IPS DF 19.7 (cell line): ENCODE measurements around the gene PANK2.
"Not testable (repeated sequence)": the region's sequence is repeated elsewhere in the genome, so short reads cannot be mapped to it uniquely, and the experiment has no call there.

ENCODE experiments used
- DNase-seq: peaks from one replicate; pipeline ENCODE4 v3.0.0-alpha.2; 2013; ENCODE audit warnings: low read depth, low spot score

PANK2 gene

DNA sequence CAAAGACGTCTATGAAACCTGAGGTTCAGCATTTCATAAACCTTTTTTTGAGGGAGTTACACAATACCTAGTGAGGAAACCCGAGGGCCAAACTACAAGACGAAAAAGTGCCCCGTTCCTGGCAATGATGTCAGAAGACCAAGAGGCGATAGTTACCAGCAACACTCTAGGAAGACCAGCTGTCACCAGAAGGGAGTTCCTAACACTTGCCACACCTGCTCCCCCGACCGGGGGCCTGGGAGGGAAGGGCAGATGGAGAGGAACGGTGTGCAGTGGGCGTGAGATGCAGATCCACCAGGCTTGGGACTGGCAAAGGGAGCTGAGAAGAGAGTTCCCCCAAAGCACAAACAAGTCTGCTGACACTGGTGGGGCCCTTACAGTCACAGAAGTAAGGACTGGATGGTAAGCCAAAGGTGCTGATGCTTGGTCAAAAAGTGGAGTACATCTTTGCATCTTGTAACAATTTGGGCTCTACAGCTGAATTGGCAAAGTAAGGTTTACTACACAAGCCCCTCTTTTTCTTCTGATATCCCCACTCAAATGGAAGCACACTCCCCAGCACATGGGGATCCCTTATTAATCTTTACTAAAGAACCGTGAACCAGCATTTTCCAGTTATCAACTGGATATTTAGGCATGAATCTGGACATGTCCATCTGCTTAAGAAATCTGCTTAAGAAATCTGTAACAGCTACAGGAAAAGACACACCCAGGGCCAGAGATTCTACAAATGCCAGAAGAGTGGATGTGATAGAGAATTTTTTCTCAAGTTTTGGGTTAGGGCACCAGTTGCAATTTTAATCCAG is 38.5 kb downstream of the PANK2 start:
- DNase-seq: no peak

DNA sequence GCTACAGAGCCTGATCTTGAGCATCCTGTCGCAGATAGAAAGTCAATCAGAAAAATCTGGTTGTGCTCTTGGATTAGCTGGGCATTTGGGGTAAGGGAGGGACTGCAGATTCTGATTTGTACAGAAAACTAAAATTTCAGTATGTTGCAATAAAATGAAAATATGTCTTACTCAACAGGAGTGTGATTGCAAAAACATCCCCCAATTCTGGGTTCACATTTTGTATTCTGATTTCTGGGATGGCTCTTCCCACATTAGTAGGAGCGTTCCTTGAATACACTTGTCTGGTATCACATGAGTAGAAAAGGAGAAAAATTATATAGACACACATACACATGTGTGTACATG is 40.5 kb downstream of the PANK2 start:
- DNase-seq: no peak

DNA sequence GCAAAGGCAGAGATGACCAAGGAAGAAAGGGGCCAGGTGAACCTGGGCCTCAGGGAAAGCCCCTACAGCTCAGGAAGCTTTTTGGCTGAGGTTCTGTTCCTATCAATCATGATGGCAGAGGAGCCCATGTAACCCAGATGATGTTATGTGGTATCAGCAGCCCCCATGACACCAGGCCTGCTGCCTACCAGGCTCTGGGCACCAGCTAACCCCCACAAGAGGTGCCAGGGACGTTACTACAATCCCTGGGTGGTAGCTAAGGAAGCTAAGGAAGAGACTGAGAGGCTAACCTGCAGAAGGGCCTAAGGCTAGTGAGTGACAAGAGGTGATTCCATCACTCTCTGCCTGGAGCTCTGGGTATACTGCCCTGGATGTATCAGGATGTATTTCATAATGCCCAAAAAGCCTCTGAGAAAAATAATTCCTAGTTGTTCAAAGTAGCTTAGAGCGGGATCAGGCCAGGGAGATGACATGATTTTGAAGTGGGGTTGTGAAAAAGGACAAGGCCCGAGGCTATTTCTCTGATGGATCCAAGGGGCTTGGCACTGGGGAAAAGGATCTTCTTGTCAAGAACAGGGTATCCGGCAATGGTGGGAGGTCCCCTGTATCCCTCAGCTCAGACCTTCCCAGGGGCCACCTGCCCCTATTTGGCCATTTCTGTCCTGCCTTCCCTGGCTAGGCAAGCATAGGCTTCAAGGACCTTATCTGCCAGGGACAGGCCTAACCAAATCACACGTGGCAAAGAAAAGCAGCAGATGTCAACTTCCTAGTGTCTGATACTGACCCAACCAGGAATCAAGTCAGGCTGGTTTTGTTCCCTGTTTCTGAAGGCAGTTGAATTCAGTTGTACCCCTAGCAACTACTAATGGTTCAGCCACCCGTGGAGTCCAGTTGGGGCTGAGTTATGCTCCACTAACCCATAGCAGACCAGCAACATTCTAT is 41.3 kb downstream of the PANK2 start:
- no peak for DNase-seq

DNA sequence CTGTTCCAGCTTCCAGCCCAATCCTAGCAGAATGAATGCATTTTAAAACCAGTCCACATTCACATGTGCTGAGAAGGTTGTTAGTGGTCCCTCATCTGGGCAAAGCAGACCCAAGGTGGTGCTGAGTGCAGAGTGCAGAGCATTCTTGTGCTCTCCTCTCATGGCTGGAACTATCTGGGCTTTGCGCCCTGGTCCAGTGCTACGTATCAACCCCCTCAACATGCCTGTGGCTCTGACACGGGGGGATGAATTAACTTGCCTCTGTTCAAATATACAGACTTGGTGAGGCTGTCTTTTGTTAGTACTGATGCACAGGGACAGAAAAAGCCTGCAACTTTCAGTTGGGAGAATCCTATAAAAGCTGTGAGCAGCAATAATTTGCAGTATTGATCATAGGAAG is 42.5 kb downstream of the PANK2 start:
- DNase-seq: no peak

DNA sequence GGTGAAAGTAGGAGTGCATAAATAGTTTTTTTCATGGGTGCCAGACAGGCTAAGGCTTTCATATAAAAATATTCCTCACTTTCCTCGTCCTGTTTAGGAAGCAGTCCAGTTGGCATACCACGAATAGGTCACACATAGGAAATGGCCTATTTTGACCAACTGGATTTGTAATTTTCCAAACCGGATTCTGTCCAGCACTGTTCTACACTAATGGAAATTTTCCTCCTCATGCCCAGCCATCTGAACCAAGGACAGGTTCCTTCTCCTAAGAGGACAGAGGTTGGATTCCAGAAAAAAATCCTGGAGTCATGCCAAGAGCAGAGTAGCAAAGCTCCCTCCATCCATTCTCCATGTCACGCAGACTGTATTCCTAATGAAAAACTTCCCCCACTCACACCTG is 43.1 kb downstream of the PANK2 start:
- DNase-seq: no peak

DNA sequence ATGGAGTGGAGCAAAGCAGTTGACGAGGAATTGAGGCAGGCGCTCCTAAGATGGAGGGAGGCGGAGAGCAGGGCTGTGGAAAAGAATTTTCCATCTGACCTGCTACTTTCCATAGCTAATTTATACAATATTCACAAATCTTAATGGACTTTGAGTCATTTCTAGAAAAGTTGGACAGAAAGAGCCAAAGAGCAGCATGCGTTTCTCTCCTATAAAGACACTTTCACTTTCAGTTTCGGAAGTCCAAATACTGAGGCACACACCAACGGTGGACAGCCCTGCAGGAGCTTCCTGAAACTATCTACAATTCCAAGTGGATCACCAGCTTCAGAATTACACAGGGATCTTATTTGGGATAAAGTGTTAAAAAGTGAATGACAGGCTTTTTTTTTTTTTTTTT is 43.5 kb downstream of the PANK2 start:
- DNase-seq: no peak

DNA sequence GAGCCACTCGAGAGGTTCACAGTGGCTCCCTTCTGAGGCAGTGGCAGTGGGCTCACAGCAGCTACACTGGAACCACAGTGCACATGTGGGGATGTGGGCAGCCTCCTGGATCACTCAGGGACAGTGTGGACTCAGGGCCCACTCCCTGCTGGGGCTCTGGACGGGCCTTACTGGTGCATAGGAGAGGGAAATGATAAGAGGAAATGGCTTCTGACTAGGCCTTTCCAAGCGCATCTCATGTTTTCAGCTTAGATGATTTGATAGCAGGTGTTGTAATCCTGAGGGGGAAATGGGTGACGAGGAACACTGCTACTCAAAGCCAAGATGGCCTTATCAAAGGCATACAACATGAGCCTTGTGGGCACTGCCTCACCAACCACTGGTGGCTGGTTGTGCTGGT is 44.0 kb downstream of the PANK2 start:
- DNase-seq: no peak

DNA sequence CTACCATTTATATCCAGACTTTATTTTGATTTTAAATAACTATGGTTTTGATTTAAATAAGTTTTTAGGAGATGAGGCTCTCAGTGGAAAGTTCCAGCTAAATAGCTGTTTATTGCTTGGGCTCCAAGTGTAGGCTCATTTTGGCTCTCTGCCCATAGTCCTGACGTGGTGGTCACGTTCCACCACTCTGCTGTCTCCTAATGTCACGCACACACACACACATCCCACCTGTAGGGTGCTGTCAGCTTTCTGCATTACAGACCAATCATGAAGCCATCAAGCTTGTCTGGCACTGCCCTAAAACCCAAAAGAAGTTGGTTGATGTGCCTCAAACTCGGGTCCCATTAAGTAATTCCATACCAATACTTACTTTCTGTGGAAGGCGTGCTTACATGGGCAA is 45.4 kb downstream of the PANK2 start:
- no peak for DNase-seq

DNA sequence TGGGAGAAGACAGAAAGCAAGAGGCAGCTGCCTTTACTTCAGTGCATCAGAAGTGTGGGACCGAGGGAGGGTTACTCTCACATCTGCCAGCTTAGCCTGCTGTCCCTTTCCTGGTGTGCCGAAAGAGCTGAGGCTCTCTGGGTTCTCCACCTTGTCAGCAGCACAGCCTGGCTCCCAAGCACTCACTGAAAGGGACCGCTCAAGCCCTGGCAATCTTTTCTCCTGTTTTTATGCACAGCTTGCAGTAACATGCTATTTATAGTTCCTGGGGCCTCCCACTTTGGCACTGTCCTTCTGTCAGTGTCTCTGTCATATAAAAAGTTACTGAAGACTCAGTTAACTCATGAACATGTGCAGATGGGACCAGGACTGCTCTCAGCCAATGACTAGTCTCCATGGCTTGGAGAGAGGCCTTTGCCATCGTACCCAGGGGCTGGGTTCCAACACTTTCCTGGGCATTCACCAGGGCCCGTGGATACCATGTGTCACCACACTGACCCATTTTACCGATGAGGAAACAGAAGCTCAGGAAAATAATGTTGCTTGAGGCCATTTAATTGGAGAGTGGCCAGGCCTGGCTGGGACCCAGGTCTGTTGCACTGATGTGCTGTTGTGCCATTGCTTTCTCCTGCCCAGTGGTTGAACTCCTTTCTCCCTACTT is 46.2 kb downstream of the PANK2 start:
- no peak for DNase-seq

DNA sequence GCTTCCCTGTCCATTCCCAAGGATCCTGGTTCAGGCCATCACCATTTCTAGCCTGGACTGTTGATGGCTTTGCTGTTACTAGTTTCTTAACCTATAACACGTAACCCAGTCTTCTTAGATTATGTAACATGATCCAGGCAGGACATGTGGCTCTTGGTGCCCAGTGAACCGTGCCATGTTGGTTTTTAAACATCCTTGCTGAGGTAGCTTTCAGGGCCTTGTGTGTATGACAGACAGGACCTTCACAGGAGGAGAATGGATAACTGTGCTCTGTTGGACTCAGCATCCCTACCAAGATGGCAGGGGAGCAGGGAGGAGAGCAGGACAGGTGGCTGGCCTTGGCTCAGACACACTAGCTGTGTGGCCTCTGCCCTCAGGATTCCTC is 46.8 kb downstream of the PANK2 start:
- no peak for DNase-seq

DNA sequence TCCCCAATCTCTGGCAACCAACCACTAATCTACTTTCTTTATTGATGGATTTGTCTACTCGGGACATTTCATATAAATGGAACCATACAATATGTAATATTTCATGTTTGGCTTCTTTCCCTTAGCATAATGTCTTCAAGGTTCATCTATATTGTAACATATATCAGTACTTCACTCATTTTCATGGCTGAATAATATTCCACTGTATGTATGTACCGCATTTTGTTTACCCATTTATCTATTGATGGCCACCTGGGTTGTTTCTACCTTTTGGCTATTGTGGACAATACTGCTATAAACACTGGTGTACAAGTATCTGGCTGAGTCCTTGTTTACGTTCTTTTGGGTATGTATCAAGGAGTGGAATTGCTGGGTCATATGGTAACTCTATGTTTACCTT is 48.4 kb downstream of the PANK2 start:
- DNase-seq: no peak

DNA sequence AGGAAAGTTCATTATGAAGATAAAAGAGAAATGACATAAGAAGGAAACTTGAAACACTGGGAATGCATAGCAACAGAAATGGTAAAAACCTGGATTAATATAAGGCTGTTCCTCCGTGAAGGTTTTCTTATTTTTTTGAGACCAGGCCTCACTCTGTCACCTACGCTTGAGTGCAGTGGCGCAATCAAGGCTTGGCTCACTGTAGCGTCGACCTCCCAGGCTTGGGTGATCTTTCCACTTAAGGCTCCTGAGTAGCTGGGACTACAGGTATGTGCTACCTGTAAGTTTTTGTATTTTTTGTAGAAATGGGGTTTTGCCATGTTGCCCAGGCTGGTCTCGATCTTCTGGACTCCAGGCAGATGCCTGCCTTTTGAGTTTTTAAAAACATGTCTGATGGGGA is 51.7 kb downstream of the PANK2 start:
- no peak for DNase-seq

DNA sequence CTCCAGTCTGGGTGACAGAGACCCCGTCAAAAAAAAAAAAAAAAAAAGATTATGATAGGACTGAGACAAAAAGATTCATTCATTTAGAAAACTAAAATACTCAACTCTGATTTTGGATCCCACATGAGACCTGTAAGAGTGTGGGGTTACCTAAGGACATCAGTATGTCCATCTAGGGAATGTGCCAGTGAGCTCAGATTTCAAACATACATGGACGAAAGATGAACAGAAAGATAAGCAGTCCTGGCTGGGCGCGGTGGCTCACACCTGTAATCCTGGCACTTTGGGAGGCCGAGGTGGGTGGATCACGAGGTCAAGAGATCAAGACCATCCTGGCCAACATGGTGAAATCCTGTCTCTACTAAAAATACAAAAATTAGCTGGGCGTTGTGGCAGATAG is 57.5 kb downstream of the PANK2 start:
- not testable (repeated sequence) for DNase-seq

DNA sequence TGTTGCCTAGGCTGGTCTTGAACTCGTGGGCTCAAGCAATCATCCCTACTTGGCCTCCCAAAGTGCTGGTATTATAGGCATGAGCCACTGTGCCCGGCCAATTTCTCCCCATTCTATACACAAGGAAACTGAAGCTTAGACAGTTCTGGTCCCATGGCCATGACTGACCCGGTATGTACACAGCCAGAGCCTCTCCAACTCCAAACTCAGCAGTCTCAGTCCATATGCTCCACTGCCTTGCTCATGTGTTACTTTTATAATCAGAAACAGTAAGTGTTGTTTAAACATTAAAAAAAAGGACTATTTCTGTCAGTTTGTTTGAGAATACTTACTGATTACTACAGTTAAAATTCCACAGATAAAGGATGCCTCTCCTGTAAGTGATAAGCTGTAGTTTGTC is 75.5 kb downstream of the PANK2 start:
- DNase-seq: no peak

DNA sequence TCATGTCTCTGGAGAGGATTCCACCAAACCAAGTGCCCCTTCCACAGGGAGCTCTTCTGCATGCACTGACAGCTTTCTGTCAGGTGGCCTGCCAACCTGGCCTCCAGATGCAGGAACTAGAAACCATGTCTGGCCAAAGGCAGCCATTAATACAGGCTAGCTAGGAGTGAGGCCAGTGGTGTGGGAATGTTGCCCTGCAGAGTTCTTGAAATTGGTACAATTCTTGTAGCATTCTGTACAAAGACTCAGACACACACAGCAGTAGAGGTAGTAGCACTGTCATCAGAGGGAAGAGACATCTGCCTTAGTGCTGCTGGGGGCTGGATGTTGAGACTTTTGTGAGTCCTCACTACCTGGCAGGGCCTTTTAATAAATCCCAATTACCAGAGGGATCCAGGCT is 77.4 kb downstream of the PANK2 start:
- no peak for DNase-seq

DNA sequence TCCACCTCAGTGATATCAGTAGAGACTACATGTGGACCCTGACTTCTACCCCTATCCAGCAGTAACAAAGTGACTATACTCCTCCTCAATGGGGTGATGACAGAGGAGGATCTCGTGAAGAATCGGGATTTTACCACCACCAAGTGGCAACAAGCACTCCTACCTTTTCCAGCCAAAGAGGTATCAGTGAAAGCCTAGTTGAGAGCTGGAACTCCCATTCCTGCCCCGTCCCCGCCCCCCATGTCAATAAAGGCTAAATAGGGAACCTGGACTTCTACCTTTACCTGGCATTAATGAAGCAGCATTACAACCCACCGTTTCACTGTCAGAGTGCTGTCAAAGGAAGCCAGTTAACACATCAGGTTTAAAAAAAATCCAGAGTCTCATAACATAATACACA is 80.8 kb downstream of the PANK2 start:
- peak; percentile 9 for DNase-seq

DNA sequence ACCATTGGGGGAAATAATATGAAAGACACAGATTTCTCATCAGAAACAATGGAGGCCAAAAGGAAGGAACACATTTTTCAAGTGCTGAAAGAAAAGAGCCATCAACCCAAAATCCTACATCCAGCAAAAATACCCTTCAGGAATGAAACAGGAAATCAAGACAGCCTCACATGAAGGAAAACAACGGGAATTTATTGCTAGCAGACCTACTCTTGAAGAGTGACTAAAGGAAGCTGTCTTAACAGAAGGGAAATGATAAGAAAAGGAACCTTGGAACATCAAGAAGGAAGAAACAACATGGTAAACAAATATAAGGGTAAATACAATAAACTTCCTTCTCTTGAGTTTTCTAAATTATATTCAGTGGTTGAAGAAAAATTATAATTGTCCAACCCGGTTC is 82.0 kb downstream of the PANK2 start:
- no peak for DNase-seq

DNA sequence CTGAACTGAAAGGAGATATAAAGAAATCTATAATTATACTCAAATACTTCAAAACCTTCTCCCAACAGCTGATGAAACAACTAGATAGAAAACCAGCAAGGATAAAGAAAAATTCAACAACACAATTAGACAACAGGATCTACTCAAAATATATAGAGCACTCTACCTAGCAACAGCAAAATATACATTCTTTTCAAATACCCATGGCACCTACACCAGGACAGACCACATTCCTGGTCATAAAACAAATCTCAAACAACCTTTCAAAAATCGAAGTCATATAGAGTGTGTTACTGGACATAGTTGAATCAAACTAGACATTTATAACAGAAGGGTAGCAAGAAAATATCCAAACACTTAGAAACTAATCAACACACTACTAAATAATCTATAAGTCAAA is 83.0 kb downstream of the PANK2 start:
- no peak for DNase-seq

DNA sequence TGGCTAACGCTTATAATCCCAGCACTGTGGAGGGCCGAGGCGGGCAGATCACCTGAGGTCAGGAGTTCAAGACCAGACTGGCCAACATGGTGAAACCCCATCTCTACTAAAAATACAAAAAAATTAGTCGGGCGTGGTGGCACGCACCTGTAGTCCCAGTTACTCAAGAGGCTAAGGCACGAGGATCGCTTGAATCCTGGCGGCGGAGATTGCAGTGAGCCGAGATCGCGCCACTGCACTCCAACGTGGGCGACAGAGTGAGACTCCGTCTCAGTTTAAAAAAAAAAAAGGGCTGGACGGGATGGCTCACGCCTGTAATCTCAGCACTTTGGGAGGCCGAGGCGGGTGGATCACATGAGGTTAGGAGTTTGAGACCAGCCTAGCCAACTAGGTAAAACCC is 83.4 kb downstream of the PANK2 start:
- DNase-seq: not testable (repeated sequence)

DNA sequence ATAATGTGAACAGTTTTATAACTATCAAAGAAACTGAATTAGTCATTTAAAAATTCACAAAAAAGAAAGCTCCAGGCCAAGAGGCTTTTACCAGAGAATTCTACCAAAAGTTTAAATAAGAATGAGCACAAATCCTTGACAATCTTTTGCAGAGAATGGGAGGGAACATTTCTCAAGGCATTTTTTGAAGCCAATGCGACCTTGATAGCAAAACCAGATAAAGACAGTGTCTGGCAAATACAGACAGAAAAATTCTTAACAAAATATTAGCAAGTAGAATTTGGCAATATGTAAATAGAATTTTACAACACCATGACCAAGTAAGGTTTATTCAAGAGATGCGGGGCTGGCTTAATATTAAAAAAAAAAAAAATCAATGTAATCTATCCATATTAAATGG is 84.5 kb downstream of the PANK2 start:
- no peak for DNase-seq

DNA sequence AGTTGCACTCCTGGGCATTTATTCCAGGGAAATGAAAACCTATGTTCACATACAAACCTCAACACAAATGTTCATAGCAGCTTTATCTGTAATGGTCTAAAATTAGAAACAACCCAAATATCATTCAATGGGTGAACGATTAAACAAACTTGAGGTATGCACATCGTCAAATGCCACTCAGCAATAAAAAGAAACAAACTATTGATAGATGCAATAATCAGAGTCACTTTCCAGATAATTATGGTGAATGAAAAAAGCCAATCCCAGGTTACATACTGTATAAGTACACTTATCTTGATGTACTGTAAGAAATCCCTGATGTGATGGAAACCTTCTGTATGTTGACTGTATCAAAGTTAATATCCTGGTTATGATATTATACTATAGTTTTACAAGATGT is 87.3 kb downstream of the PANK2 start:
- DNase-seq: no peak
